HEK293 (cell line): ENCODE data around the gene BSCL2.
"Not testable (repeated sequence)": the region's sequence is repeated elsewhere in the genome, so short reads cannot be mapped to it uniquely, and the experiment has no call there.

Source experiments
- CTCF ChIA-PET: fragments of 350-600 bp; formaldehyde crosslinking; extraction: SDS; loops from one replicate; lab custom pipeline; 2021; ENCODE audit warnings: antibody characterized with exemption; lab: Yijun Ruan, JAX
- POLR2A ChIA-PET: fragments of 300-600 bp; formaldehyde crosslinking; extraction: SDS; loops from one replicate; lab custom pipeline; 2020; ENCODE audit warnings: antibody characterized with exemption, inconsistent platforms; lab: Yijun Ruan, JAX
- H3K27ac ChIP-seq: fragments of 200-500 bp; sonication (Bioruptor generic); 2 replicates; pipeline ENCODE4 v1.5.1; 2014; ENCODE audit warnings: low read depth, low read length, control low read depth, inconsistent platforms; ENCODE audit errors: extremely low read depth
- H3K36me3 ChIP-seq, 2 experiments: fragments of 200-500 bp in 1 of 2; sonication (Bioruptor generic) in 1 of 2; 1 replicate in 1 of 2; 2 replicates in 1 of 2; pipeline ENCODE4 v1.5.1; 2014 to 2017; ENCODE audit warnings: inconsistent platforms in 2 of 2, low read length in 2 of 2; ENCODE audit not compliant: control insufficient read depth in 2 of 2, insufficient read depth in 1 of 2
- H3K4me1 ChIP-seq: fragments of 200-500 bp; sonication (Bioruptor generic); 2 replicates; pipeline ENCODE4 v1.5.1; 2014; ENCODE audit warnings: mild to moderate bottlenecking, low read length, inconsistent platforms; ENCODE audit not compliant: control insufficient read depth, insufficient read depth
- H3K4me3 ChIP-seq: 2 replicates; pipeline ENCODE4 v1.5.1; 2011; ENCODE audit warnings: low read depth, mild to moderate bottlenecking, control low read depth, low read length, moderate library complexity
- H3K9me3 ChIP-seq: fragments of 200-500 bp; sonication (Bioruptor generic); 2 replicates; pipeline ENCODE4 v1.5.1; 2014; ENCODE audit warnings: low read depth, low read length, inconsistent platforms; ENCODE audit not compliant: control insufficient read depth, insufficient read depth
- IKZF3 ChIP-seq: fragments of 450-650 bp; IDR thresholded peaks from 2 replicates; pipeline ENCODE4 v1.5.0; 2018; ENCODE audit warnings: missing biosample characterization, mild to moderate bottlenecking, missing genetic modification characterization, moderate library complexity
- KLF9 ChIP-seq: fragments of 450-650 bp; formaldehyde crosslinking; IDR thresholded peaks from 2 replicates; pipeline ENCODE4 v1.5.1; 2016; ENCODE audit warnings: missing biosample characterization, missing genetic modification characterization, low read depth
- SCRT2 ChIP-seq: fragments of 450-650 bp; formaldehyde crosslinking; IDR thresholded peaks from 2 replicates; pipeline ENCODE4 v1.5.1; 2016; ENCODE audit warnings: missing biosample characterization, missing genetic modification characterization
- ZBTB20 ChIP-seq: fragments of 450-650 bp; formaldehyde crosslinking; IDR thresholded peaks from 2 replicates; pipeline ENCODE4 v1.5.1; 2016; ENCODE audit warnings: missing biosample characterization, missing genetic modification characterization
- ZBTB8A ChIP-seq: fragments of 450-650 bp; formaldehyde crosslinking; IDR thresholded peaks from 2 replicates; pipeline ENCODE4 v1.5.1; 2016; ENCODE audit warnings: missing biosample characterization, missing genetic modification characterization
- ZNF266 ChIP-seq: fragments of 450-650 bp; formaldehyde crosslinking; IDR thresholded peaks from 2 replicates; pipeline ENCODE4 v1.5.1; 2016; ENCODE audit warnings: missing biosample characterization, missing genetic modification characterization, low read depth
- ZNF529 ChIP-seq: fragments of 450-650 bp; formaldehyde crosslinking; IDR thresholded peaks from 2 replicates; pipeline ENCODE4 v1.5.1; 2017; ENCODE audit warnings: missing genetic modification characterization, missing biosample characterization; ENCODE audit not compliant: insufficient replicate concordance
- ZNF548 ChIP-seq: fragments of 450-650 bp; formaldehyde crosslinking; IDR thresholded peaks from 2 replicates; pipeline ENCODE4 v1.5.1; 2016; ENCODE audit warnings: missing biosample characterization, missing genetic modification characterization
- ZNF555 ChIP-seq: fragments of 450-650 bp; formaldehyde crosslinking; conservative IDR thresholded peaks from 2 replicates; pipeline ENCODE4 v1.5.1; 2017; ENCODE audit warnings: missing biosample characterization, mild to moderate bottlenecking, missing genetic modification characterization, inconsistent platforms
- ZNF624 ChIP-seq: fragments of 450-650 bp; formaldehyde crosslinking; IDR thresholded peaks from 2 replicates; pipeline ENCODE4 v1.5.1; 2017; ENCODE audit warnings: missing biosample characterization, missing genetic modification characterization
- ZNF701 ChIP-seq: fragments of 450-650 bp; formaldehyde crosslinking; IDR thresholded peaks from 2 replicates; pipeline ENCODE4 v1.5.1; 2016; ENCODE audit warnings: missing biosample characterization, missing genetic modification characterization
- TF ChIP-seq, protein P1 (sequence below): fragments of 450-650 bp; formaldehyde crosslinking; IDR thresholded peaks from 2 replicates; pipeline ENCODE4 v1.5.1; 2016; ENCODE audit warnings: missing biosample characterization, missing genetic modification characterization
- TF ChIP-seq, protein P2 (sequence below): fragments of 450-650 bp; formaldehyde crosslinking; IDR thresholded peaks from 2 replicates; pipeline ENCODE4 v1.5.1; 2016; ENCODE audit warnings: missing biosample characterization, missing genetic modification characterization
- TF ChIP-seq, protein P3 (sequence below): fragments of 450-650 bp; formaldehyde crosslinking; IDR thresholded peaks from 2 replicates; pipeline ENCODE4 v1.5.1; 2016; ENCODE audit warnings: missing biosample characterization, missing genetic modification characterization

BSCL2 gene

DNA sequence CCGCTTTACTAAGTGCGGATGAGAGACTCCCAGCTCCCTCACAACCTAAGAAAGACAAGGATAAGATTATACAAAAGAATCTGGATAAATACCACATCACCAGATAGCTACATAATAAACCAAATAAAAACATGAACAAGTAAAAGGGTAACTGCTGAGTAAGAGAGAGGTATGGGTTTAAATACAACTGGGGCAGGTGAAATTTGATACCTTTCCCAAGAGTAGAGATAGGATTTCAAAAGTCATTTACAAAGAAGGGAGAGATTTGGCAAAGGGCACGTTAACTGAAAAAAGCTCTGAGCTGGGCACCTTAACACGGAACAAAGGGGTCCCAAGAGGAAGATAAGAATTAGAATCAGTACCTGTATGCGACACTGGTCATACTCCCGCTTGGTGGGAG is 30.1 kb downstream of the BSCL2 start:
- peaks cover 8% of the 10 kb centered on the region for H3K4me1 ChIP-seq
- no peaks in the 10 kb centered on the region for H3K9me3 ChIP-seq
- CTCF ChIA-PET = interaction anchor here (0.5 to 3.0 kb wide), 7 partner anchors 12 to 215 kb away, joined by 3 to 10 read pairs (median 4); partner anchors contain the start of genes C11orf98 and CSKMT
- no peak overlapping the region for H3K4me3 ChIP-seq
- no peak overlapping the region for H3K27ac ChIP-seq
- H3K36me3 ChIP-seq = peaks cover 3 to 44% of the 10 kb centered on the region in 2 experiments; a peak in 2 of 3 replicates
- TF ChIP-seq ZBTB8A (tag by site-specific recombination) (no peak), ZBTB20 (tag by site-specific recombination) (0 out of 2 replicates have a peak, but pooled peaks have one; percentile 34), ZNF555 (tag by site-specific recombination) (no peak), KLF9 (tag by site-specific recombination) (no peak)
- TF ChIP-seq, protein P1, sequence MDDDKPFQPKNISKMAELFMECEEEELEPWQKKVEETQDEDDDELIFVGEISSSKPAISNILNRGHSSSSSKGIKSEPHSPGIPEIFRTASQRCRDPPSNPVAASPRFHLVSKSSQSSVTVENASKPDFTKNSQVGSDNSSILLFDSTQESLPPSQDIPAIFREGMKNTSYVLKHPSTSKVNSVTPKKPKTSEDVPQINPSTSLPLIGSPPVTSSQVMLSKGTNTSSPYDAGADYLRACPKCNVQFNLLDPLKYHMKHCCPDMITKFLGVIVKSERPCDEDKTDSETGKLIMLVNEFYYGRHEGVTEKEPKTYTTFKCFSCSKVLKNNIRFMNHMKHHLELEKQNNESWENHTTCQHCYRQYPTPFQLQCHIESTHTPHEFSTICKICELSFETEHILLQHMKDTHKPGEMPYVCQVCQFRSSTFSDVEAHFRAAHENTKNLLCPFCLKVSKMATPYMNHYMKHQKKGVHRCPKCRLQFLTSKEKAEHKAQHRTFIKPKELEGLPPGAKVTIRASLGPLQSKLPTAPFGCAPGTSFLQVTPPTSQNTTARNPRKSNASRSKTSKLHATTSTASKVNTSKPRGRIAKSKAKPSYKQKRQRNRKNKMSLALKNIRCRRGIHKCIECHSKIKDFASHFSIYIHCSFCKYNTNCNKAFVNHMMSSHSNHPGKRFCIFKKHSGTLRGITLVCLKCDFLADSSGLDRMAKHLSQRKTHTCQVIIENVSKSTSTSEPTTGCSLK = no peak
- TF ChIP-seq, protein P2, sequence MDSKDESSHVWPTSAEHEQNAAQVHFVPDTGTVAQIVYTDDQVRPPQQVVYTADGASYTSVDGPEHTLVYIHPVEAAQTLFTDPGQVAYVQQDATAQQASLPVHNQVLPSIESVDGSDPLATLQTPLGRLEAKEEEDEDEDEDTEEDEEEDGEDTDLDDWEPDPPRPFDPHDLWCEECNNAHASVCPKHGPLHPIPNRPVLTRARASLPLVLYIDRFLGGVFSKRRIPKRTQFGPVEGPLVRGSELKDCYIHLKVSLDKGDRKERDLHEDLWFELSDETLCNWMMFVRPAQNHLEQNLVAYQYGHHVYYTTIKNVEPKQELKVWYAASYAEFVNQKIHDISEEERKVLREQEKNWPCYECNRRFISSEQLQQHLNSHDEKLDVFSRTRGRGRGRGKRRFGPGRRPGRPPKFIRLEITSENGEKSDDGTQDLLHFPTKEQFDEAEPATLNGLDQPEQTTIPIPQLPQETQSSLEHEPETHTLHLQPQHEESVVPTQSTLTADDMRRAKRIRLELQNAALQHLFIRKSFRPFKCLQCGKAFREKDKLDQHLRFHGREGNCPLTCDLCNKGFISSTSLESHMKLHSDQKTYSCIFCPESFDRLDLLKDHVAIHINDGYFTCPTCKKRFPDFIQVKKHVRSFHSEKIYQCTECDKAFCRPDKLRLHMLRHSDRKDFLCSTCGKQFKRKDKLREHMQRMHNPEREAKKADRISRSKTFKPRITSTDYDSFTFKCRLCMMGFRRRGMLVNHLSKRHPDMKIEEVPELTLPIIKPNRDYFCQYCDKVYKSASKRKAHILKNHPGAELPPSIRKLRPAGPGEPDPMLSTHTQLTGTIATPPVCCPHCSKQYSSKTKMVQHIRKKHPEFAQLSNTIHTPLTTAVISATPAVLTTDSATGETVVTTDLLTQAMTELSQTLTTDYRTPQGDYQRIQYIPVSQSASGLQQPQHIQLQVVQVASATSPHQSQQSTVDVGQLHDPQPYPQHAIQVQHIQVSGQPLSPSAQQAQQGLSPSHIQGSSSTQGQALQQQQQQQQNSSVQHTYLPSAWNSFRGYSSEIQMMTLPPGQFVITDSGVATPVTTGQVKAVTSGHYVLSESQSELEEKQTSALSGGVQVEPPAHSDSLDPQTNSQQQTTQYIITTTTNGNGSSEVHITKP (tag by site-specific recombination) = 0 out of 2 replicates have a peak, but pooled peaks have one; percentile 14
- POLR2A ChIA-PET = interaction anchor here (0.8 to 7.2 kb wide), 8 partner anchors 10 to 110 kb away, joined by 3 to 67 read pairs (median 6); partner anchors contain the start of genes B3GAT3, C11orf98, CSKMT and GANAB

DNA sequence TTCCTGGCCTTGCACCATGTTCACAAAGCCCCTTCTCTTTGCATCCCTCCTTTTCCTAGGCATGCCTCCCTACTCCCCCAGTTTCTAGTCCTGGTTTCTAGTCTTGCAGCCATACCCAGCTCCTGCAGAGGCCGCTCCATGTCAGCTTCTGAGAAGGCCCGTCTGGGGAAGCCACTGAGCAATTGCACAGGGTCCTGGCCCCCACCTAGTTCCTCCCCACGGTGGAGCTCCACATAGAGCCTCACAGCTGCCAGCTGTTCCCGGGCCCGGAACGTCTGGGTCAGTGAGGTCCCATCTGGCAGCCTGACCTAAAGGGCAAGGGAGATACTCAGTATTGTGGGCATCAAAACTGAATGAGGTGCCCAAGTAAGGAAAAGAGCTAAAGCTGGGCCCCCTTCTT is 30.5 kb downstream of the BSCL2 start:
- POLR2A ChIA-PET = interaction anchor here (0.8 to 7.2 kb wide), 9 partner anchors 10 to 111 kb away, joined by 3 to 67 read pairs (median 5); partner anchors contain the start of genes B3GAT3, C11orf98, CSKMT and EEF1G
- peaks cover 8% of the 10 kb centered on the region for H3K4me1 ChIP-seq
- H3K36me3 ChIP-seq = peaks cover 3 to 44% of the 10 kb centered on the region in 2 experiments; a peak in 2 of 3 replicates
- no peak for TF ChIP-seq ZNF624 (tag by site-specific recombination)
- TF ChIP-seq ZNF529 (tag by site-specific recombination) = no peak
- TF ChIP-seq IKZF3 (tag by site-specific recombination) = no peak
- TF ChIP-seq ZNF266 (tag by site-specific recombination) = no peak
- TF ChIP-seq SCRT2 = no peak
- TF ChIP-seq ZNF548 (tag by site-specific recombination) = no peak
- no peak for TF ChIP-seq ZNF701 (tag by site-specific recombination)
- TF ChIP-seq, protein P3, sequence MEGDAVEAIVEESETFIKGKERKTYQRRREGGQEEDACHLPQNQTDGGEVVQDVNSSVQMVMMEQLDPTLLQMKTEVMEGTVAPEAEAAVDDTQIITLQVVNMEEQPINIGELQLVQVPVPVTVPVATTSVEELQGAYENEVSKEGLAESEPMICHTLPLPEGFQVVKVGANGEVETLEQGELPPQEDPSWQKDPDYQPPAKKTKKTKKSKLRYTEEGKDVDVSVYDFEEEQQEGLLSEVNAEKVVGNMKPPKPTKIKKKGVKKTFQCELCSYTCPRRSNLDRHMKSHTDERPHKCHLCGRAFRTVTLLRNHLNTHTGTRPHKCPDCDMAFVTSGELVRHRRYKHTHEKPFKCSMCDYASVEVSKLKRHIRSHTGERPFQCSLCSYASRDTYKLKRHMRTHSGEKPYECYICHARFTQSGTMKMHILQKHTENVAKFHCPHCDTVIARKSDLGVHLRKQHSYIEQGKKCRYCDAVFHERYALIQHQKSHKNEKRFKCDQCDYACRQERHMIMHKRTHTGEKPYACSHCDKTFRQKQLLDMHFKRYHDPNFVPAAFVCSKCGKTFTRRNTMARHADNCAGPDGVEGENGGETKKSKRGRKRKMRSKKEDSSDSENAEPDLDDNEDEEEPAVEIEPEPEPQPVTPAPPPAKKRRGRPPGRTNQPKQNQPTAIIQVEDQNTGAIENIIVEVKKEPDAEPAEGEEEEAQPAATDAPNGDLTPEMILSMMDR (tag by site-specific recombination) = 0 out of 2 replicates have a peak, but pooled peaks have one; percentile 21
- H3K9me3 ChIP-seq = no peaks in the 10 kb centered on the region
- H3K4me3 ChIP-seq = no peak overlapping the region
- 0 out of 2 replicates have a peak overlapping the region, but pooled peaks have one; percentile 2 for H3K27ac ChIP-seq
- CTCF ChIA-PET = interaction anchor here (0.5 to 3.0 kb wide), 7 partner anchors 11 to 214 kb away, joined by 3 to 10 read pairs (median 4); partner anchors contain the start of genes C11orf98 and CSKMT

DNA sequence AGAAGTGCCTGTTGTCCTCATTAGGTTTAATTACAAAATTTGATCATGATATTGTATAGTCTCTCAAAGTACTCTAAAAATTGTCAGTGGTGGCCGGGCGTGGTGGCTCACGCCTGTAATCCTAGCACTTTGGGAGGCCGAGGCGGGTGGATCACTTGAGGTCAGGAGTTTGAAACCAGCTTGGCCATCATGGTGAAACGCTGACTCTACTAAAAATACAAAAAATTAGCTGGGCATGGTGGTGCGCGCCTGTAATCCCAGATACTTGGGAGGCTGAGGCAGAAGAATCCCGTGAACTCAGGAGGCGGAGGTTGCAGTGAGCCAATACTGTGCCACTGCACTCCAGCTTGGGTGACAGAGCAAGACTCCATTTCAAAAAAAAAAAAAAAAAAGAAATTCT is 31.8 kb downstream of the BSCL2 start:
- ChIA-PET POLR2A (interaction anchor here (0.6 to 7.2 kb wide), 7 partner anchors 8 to 706 kb away, joined by 3 to 67 read pairs (median 3); partner anchors contain the start of genes C11orf98, CSKMT and INTS5), CTCF (interaction anchor here (0.6 to 3.0 kb wide), 3 partner anchors 10 to 1063 kb away, joined by 3 to 10 read pairs (median 3); partner anchors contain the start of genes C11orf98 and CSKMT)
- not testable (repeated sequence) for H3K27ac ChIP-seq, H3K4me3 ChIP-seq, H3K9me3 ChIP-seq, H3K4me1 ChIP-seq
- H3K36me3 ChIP-seq = peaks cover 3 to 44% of the 10 kb centered on the region in 2 experiments; a peak in 2 of 3 replicates
